Panc1 (cell line): ENCODE results near the gene GIPC3. TPM values are rescaled to one million over a fixed set of nuclear protein-coding genes. Genes with fewer than 3 reads are reported as not detected.

Experiments used
- ATAC-seq: fragments of 200-7000 bp; cut with Tn5 transposase; 2 replicates; pipeline ENCODE4 v1.9.1; 2020; ENCODE audit warnings: mild to moderate bottlenecking, moderate library complexity
- BruUV-seq: library from RNA; stranded (reverse); fragments of 400-500 nt; replicated peaks from 2 replicates; lab custom pipeline; 2021; lab: Mats Ljungman, UMichigan
- CTCF ChIA-PET: fragments of 300-600 bp; sonication (Branson Sonifier 250); formaldehyde crosslinking; loops from one replicate; lab custom pipeline; 2022; ENCODE audit warnings: antibody characterized with exemption; lab: Charles Lee
- POLR2A ChIA-PET: fragments of 300-600 bp; sonication (Branson Sonifier 250); formaldehyde crosslinking; loops from one replicate; lab custom pipeline; 2022; ENCODE audit warnings: antibody characterized with exemption; lab: Charles Lee
- DNase-seq: peaks from one replicate; pipeline ENCODE4 v3.0.0-alpha.2; 2010; ENCODE audit warnings: low read depth, low spot score
- H3K27ac ChIP-seq: 2 replicates; pipeline ENCODE4 v1.5.1; 2011; ENCODE audit warnings: mild to moderate bottlenecking, low read length, inconsistent platforms
- H3K27me3 ChIP-seq: fragments of 200-500 bp; sonication (Bioruptor generic); 2 replicates; pipeline ENCODE4 v1.6.0; 2014; ENCODE audit warnings: low read length, inconsistent platforms; ENCODE audit not compliant: control insufficient read depth, insufficient read depth
- H3K36me3 ChIP-seq: fragments of 200-500 bp; sonication (Bioruptor generic); 2 replicates; pipeline ENCODE4 v1.5.1; 2014; ENCODE audit warnings: inconsistent platforms, mild to moderate bottlenecking, low read length, moderate library complexity; ENCODE audit not compliant: control insufficient read depth, insufficient read depth
- H3K4me1 ChIP-seq: 2 replicates; pipeline ENCODE4 v1.5.1; 2011; ENCODE audit warnings: inconsistent platforms, mild to moderate bottlenecking, low read length, moderate library complexity; ENCODE audit not compliant: control insufficient read depth, insufficient read depth
- H3K4me3 ChIP-seq, 2 experiments: 2 replicates each; pipeline ENCODE4 v1.5.1; 2011 to 2012; ENCODE audit warnings: low read depth in 2 of 2, low read length in 2 of 2, mild to moderate bottlenecking in 2 of 2, inconsistent platforms in 1 of 2, moderate library complexity in 1 of 2
- H3K9me3 ChIP-seq: fragments of 200-500 bp; sonication (Bioruptor generic); 2 replicates; pipeline ENCODE4 v1.5.1; 2014; ENCODE audit warnings: low read depth, mild to moderate bottlenecking, inconsistent platforms, low read length, moderate library complexity; ENCODE audit not compliant: control insufficient read depth, insufficient read depth
- POLR2AphosphoS5 ChIP-seq: IDR thresholded peaks from 2 replicates; pipeline ENCODE4 v1.6.1; 2012; ENCODE audit warnings: mild to moderate bottlenecking, low read depth, low read length, moderate library complexity
- SIN3A ChIP-seq: IDR thresholded peaks from 2 replicates; pipeline ENCODE4 v1.6.1; 2012; ENCODE audit warnings: low read depth, mild to moderate bottlenecking, low read length, moderate library complexity, borderline replicate concordance; ENCODE audit not compliant: insufficient read depth
- TCF7L2 ChIP-seq: IDR thresholded peaks from 2 replicates; pipeline ENCODE4 v1.6.1; 2011; ENCODE audit warnings: mild to moderate bottlenecking, low read depth, low read length, inconsistent platforms
- in situ Hi-C: cut with HindIII; loops from 2 replicates; pipeline ENCODE4 v1.10.0; 2016; ENCODE audit warnings: low sequenced_read_pairs, low pct_unique_long_range_greater_than_20kb
- intact Hi-C: fragments of 100-400 bp; cut with micrococcal nuclease; formaldehyde crosslinking; loops from one replicate; pipeline ENCODE4 v1.10.0; 2022; ENCODE audit not compliant: unreplicated experiment
- total RNA-seq: library from RNA; stranded (reverse); gene quantifications from one replicate; pipeline ENCODE4 v1.2.1, GENCODE V29; 2021; ENCODE audit not compliant: unreplicated experiment
- TF ChIP-seq, protein P1 (sequence below), 2 experiments: IDR thresholded peaks; 2 replicates each; pipeline ENCODE4 v1.6.1; 2011 to 2012; ENCODE audit warnings: low read depth in 2 of 2, control low read depth in 1 of 2, low read length in 1 of 2, mild to moderate bottlenecking in 1 of 2, moderate library complexity in 1 of 2; ENCODE audit not compliant: insufficient read depth in 1 of 2
- TF ChIP-seq, protein P2 (sequence below): fragments of 450-650 bp; IDR thresholded peaks from 2 replicates; pipeline ENCODE4 v1.5.1; 2017; ENCODE audit warnings: mild to moderate bottlenecking

Gene GIPC3
- total RNA-seq, 1 experiment from 2014 or later: 0.92 TPM

DNA sequence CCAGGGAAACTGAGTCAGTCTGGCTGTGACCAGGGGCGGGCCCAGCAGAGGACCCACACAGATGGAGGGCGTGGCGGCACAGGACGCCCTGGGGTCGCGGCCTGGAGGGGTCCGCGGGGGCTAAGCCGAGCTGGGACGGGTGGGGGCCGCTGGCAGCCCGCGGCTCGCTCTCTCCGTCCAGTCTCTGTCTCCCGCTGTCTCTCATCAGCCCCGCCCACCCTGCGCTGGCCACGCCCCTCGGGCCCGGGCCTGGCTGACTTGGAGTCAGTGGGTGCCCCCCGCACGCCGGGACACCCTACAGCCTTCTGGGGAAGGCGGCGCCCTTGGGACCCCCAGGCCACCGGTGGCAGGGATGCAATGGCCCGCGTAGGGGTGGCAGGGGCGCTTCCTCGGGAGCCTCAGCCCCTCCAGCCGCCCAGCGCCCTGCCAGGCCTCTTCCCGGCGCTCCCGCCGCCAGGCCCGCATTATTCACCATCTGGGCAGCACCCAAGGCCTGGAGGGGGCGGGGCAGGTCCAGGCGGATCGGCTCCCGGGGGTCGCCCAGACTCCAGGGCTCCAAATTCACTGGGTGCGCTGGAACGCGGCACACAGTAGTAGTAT lies 21.5 kb downstream of the GIPC3 start, which contains the start of gene TBXA2R:
Gene TBXA2R, minus strand, starts transcription at position 186 of the 600 bp plus-strand sequence. CDS start 6,241 bp downstream, outside the sequence.
- TF ChIP-seq SIN3A (0 out of 2 replicates have a peak, but pooled peaks have one; percentile 26), TCF7L2 (no peak)
- TF ChIP-seq, protein P1, sequence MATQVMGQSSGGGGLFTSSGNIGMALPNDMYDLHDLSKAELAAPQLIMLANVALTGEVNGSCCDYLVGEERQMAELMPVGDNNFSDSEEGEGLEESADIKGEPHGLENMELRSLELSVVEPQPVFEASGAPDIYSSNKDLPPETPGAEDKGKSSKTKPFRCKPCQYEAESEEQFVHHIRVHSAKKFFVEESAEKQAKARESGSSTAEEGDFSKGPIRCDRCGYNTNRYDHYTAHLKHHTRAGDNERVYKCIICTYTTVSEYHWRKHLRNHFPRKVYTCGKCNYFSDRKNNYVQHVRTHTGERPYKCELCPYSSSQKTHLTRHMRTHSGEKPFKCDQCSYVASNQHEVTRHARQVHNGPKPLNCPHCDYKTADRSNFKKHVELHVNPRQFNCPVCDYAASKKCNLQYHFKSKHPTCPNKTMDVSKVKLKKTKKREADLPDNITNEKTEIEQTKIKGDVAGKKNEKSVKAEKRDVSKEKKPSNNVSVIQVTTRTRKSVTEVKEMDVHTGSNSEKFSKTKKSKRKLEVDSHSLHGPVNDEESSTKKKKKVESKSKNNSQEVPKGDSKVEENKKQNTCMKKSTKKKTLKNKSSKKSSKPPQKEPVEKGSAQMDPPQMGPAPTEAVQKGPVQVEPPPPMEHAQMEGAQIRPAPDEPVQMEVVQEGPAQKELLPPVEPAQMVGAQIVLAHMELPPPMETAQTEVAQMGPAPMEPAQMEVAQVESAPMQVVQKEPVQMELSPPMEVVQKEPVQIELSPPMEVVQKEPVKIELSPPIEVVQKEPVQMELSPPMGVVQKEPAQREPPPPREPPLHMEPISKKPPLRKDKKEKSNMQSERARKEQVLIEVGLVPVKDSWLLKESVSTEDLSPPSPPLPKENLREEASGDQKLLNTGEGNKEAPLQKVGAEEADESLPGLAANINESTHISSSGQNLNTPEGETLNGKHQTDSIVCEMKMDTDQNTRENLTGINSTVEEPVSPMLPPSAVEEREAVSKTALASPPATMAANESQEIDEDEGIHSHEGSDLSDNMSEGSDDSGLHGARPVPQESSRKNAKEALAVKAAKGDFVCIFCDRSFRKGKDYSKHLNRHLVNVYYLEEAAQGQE (IDR thresholded peaks at IDR 0.05; ENCODE audit: insufficient read depth in 1 of 2, low read depth in 2 of 2, low read length in 1 of 2): no peak
- TF ChIP-seq, protein P2, sequence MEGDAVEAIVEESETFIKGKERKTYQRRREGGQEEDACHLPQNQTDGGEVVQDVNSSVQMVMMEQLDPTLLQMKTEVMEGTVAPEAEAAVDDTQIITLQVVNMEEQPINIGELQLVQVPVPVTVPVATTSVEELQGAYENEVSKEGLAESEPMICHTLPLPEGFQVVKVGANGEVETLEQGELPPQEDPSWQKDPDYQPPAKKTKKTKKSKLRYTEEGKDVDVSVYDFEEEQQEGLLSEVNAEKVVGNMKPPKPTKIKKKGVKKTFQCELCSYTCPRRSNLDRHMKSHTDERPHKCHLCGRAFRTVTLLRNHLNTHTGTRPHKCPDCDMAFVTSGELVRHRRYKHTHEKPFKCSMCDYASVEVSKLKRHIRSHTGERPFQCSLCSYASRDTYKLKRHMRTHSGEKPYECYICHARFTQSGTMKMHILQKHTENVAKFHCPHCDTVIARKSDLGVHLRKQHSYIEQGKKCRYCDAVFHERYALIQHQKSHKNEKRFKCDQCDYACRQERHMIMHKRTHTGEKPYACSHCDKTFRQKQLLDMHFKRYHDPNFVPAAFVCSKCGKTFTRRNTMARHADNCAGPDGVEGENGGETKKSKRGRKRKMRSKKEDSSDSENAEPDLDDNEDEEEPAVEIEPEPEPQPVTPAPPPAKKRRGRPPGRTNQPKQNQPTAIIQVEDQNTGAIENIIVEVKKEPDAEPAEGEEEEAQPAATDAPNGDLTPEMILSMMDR: no peak
- Histone ChIP-seq H3K4me1 (peaks cover 39% of the 10 kb centered on the region), H3K9me3 (no peaks in the 10 kb centered on the region), H3K27me3 (no peaks in the 10 kb centered on the region), H3K27ac (peak within 1 kb of the TSS; percentile 67), H3K36me3 (no peaks in the 10 kb centered on the region), H3K4me3 (peak within 1 kb of the TSS; percentile 44 to 62)
- intact Hi-C loops (no loop called here), in situ Hi-C loops (no loop called here)
- peak; percentile 85 for ATAC-seq
- ChIA-PET POLR2A (no interaction called here), CTCF (no interaction called here)
- no TSS peak for BruUV-seq
- DNase-seq: no peak

DNA sequence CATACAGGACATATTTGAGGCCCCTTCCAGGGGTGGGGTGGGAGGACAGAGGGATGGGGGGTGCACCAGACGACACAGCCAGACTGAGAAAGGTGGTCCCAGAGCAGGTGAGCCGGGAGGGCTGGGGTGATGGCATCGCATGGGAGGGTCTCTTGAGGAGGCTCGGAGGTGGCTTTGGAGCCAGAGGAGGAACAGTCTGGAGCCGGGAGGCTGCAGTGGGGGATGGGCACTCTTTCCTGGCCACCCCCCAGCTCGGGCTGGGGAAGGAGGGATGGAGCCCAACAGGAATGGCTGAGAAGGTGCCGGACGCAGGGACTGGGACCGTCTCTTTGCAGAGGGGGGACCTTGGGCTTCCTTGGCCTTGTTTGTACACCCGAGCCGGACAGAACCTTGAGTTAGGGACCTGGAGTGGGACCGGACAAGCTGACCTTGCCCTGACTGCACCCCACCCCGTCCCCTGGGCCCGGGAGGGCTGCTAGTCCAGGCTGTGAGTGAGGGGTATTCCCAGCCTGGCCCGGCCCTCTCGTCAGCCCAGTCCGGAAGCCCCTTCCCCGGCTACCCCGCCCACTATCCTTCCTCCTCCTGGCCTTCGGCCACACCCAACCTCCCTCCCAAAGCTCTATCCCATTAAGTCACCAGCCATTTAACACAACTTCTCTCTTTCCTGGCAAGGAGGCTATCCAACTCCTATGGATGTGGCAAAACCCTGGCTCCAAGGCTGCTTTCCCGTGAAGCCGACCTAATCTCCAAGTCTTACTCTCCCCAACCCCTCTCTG lies 22.2 kb downstream of the GIPC3 start:
- ChIA-PET CTCF (interaction anchor here (0.6 to 1.3 kb wide), 2 partner anchors 11 to 47 kb away, joined by 3 read pairs; no protein-coding TSS in a partner anchor), POLR2A (no interaction called here)

More for the DNA sequence above, 22.2 kb downstream of the GIPC3 start:
- BruUV-seq: no TSS peak
- in situ Hi-C loops: no loop called here
- peak overlapping the region; percentile 67 for H3K27ac ChIP-seq
- no peaks in the 10 kb centered on the region for H3K36me3 ChIP-seq
- ATAC-seq (peak; percentile 40), DNase-seq (no peak)
- H3K4me3 ChIP-seq: peak overlapping the region; percentile 44 to 62
- H3K4me1 ChIP-seq: peaks cover 39% of the 10 kb centered on the region
- intact Hi-C loops: no loop called here
- TF ChIP-seq POLR2AphosphoS5 (no peak), TCF7L2 (no peak), SIN3A (no peak)
- no peaks in the 10 kb centered on the region for H3K9me3 ChIP-seq
- H3K27me3 ChIP-seq: no peaks in the 10 kb centered on the region
